Activated naive CD8-positive, alpha-beta T cell treated with anti-CD3 and anti-CD28 coated beads, Interleukin-2, amount 50 U/mL, for 24 hours (primary cell): ENCODE data around the gene CYP24A1.

Experiments used
- ATAC-seq: fragments of 150-1000 bp; cut with Tn5 transposase; one replicate; pipeline ENCODE4 v1.10.0; 2021
- DNase-seq: peaks from one replicate; pipeline ENCODE4 v3.0.0; 2021
- H3K27ac Mint-ChIP-seq: one replicate; pipeline ENCODE4 v1.8.0; 2021; ENCODE audit warnings: mild to moderate bottlenecking, mixed read lengths
- H3K27me3 Mint-ChIP-seq: one replicate; pipeline ENCODE4 v1.8.0; 2021; ENCODE audit warnings: mixed read lengths
- H3K36me3 Mint-ChIP-seq: one replicate; pipeline ENCODE4 v1.8.0; 2021; ENCODE audit warnings: low read depth, mixed read lengths
- H3K4me1 Mint-ChIP-seq: one replicate; pipeline ENCODE4 v1.8.0; 2021; ENCODE audit warnings: mixed read lengths
- H3K4me3 Mint-ChIP-seq: one replicate; pipeline ENCODE4 v1.8.0; 2021; ENCODE audit warnings: mild to moderate bottlenecking, moderate library complexity, mixed read lengths
- H3K9me3 Mint-ChIP-seq: one replicate; pipeline ENCODE4 v1.8.0; 2021; ENCODE audit warnings: mixed read lengths

CYP24A1 gene

DNA sequence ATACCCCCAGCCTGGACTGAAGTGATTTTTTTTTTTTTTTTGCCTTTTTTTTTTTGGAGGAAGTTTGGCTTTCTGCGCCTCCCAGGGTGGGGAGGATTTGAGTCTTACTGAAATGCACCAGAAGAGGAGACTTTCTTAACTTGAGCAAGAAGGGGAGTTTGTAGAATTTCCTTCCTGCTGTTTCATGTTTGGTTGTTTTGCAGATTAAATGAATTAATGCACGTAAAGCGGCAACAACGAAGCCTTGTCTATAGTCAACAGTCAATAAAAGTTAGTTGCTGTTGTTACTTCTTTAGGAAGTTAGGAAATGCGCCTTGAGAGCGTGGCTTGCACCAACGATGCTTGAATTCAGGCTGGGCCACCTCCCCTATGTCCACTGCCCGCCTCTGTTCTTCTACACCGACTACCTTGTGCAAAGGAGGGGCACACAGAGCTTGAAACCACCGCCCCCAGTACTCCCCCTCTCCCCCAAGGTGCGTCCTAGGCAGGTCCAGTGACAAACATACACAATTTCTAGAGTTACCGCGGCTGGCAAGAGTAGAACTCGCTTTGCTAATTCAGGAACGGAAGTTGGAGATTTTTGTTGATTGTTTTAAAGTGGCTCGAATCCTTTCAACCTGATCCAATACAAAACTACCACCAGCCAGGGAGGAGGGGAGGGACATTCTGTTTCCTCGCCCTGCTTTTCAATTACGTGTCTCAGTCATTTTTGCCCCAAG is 830 bp upstream of the CYP24A1 start:
- Mint-ChIP-seq H3K36me3 (no peaks in the 10 kb centered on the region), H3K9me3 (no peaks in the 10 kb centered on the region), H3K27ac (no peak overlapping the region), H3K27me3 (peaks cover 67% of the 10 kb centered on the region), H3K4me3 (no peak overlapping the region), H3K4me1 (peaks cover 13% of the 10 kb centered on the region)
- no peak for ATAC-seq
- DNase-seq, result no peak

DNA sequence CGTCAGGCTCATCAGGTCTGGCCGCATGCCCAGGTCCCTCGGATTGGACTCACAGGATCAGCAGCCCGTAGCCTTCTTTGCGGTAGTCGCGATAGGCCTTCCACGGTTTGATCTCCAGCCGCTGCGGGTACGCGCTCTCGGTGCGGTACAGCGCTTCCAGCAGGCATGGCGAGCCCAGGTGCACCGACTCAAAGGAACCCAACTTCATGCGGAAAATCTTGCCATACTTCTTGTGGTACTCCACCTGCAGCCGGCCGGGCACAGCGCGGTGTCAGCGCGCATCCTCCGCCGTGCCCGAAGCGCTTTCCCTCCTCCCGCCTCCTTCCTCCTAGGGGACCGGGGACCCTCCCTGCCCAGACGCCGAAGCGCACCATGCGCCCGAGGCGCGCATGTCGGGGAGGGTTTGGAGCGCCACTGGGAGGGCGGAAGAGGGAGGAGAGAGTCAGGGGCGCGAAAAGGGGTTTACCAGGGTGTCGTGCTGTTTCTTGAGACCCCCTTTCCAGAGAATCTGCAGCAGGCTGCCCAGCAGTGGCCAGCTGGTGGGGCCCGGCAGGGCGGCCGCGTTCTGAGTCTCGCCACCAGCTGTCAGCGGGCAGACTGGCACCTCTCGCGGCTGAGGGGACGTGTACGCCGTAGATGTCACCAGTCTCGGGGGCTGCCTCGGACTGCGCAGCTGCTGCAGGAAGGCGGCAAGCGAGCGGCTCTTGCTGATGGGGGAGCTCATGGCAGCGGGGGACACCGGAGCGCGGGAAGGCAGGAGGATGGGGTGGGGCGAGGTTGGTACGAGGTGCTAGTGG is 732 bp downstream of the CYP24A1 start:
- ATAC-seq (peak; percentile 43), DNase-seq (peak; percentile 11)
- no peaks in the 10 kb centered on the region for H3K36me3 Mint-ChIP-seq
- H3K4me1 Mint-ChIP-seq, result peaks cover 13% of the 10 kb centered on the region
- peaks cover 74% of the 10 kb centered on the region for H3K27me3 Mint-ChIP-seq
- no peaks in the 10 kb centered on the region for H3K9me3 Mint-ChIP-seq
- no peak overlapping the region for H3K27ac Mint-ChIP-seq
- peak overlapping the region; percentile 36 for H3K4me3 Mint-ChIP-seq

DNA sequence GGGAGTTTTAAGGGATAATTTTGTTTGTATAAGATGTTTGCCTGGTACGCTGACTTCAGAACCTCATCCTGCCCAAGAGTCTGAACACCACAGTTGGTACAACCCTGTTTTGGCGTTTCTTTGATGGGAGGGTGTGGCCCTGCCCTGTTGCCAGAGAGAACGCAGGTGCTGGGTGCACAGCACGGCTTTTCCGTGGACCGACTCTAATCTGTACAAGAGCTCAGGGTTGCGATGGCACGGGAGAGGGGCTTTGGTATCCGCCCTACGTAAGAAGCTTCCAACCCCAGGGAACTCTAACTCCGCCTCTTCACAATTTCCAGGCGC is 1.3 kb downstream of the CYP24A1 start:
- Mint-ChIP-seq H3K4me3 (peak overlapping the region; percentile 36), H3K27ac (no peak overlapping the region), H3K4me1 (peaks cover 13% of the 10 kb centered on the region), H3K9me3 (no peaks in the 10 kb centered on the region), H3K27me3 (peaks cover 74% of the 10 kb centered on the region), H3K36me3 (no peaks in the 10 kb centered on the region)
- no peak for ATAC-seq
- no peak for DNase-seq

DNA sequence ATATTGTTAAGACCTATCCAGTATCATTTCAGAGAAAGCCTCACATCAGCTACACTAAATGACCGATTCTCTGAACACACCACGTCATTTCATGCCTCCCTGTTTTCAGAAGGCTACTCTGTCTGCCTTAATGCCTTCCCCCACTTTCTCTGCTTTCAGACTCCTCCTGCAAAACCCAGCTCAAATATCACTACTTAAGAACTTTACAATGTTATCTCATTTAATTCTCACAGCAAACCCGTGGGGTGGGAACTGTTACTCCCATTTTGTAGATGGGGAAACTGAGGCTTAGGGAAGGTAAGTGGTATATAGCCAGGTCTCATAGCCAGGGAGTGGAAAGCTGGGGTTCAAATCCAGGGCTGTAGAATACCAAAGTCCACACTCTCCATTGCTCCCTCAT is 2.8 kb downstream of the CYP24A1 start:
- peaks cover 70% of the 10 kb centered on the region for H3K27me3 Mint-ChIP-seq
- no peak overlapping the region for H3K27ac Mint-ChIP-seq
- DNase-seq (no peak), ATAC-seq (no peak)
- peaks cover 13% of the 10 kb centered on the region for H3K4me1 Mint-ChIP-seq
- H3K4me3 Mint-ChIP-seq, result no peak overlapping the region
- H3K36me3 Mint-ChIP-seq, result no peaks in the 10 kb centered on the region
- H3K9me3 Mint-ChIP-seq, result no peaks in the 10 kb centered on the region

DNA sequence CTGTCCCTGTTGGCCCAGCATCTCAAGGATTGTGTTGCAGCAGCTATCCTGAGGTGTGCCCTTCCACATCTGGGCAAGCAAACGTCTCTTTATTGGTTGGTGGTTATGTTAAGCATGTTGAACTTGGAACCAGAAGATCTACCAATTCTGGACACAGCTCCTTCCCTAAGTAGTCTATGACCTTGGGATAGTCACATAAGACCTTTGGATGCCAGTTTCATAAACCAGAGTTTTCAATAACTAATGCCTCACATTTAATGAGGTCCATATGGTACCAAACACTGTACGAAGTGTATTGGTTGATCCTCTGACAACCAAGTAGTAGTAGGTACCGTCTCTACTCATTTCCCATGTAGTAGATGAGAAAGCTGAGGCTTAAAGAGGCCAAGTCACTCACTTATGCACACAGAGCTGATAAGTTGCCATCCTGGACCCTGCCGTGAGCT is 3.7 kb downstream of the CYP24A1 start:
- H3K4me3 Mint-ChIP-seq, result no peak overlapping the region
- H3K27ac Mint-ChIP-seq, result no peak overlapping the region
- H3K4me1 Mint-ChIP-seq, result peaks cover 13% of the 10 kb centered on the region
- no peaks in the 10 kb centered on the region for H3K9me3 Mint-ChIP-seq
- ATAC-seq (no peak), DNase-seq (no peak)
- no peaks in the 10 kb centered on the region for H3K36me3 Mint-ChIP-seq
- peaks cover 65% of the 10 kb centered on the region for H3K27me3 Mint-ChIP-seq

DNA sequence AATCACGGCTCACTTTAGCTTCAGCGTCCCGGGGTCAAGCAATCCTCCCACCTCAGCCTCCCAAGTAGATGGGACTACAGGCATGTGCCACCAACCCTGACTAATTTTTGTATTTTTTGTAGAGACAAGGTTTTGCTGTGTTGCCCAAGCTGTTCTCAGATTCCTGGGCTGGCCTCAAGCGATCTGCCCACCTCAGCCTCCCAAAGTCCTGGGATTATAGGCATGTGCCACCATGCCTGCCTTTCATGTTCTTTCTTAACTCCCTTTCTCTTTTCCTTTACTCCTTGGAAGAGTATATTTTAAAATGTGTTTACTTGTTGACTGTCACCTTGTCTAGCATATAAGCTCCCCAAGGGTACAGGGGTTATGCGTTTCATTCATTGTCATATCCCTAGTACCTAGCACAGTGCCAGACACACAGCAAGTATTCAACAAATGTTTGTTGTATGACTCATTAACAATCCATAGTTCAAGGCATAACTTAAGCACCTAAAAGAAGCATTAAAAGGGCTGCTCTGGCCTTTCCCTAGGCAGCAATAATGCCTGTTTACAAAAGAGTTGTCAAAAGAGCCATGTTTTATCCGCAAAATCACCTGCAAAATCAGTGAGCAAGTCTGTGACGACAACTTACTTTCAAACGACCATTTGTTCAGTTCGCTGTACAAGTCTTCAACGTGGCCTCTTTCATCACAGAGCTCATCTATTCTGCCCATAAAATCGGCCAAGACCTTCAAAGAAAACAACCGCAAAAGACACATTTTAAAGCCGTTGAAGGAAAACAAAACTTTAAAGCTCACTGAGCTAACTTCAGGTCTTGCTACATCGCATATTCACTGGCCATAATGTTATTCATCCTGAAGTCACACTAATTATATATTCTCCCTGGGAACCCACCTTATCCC is 4.6 kb downstream of the CYP24A1 start:
- Mint-ChIP-seq H3K27me3 (peaks cover 56% of the 10 kb centered on the region), H3K9me3 (no peaks in the 10 kb centered on the region), H3K4me3 (no peak overlapping the region), H3K36me3 (no peaks in the 10 kb centered on the region), H3K4me1 (peaks cover 6% of the 10 kb centered on the region), H3K27ac (no peak overlapping the region)
- ATAC-seq, result no peak
- DNase-seq, result no peak

DNA sequence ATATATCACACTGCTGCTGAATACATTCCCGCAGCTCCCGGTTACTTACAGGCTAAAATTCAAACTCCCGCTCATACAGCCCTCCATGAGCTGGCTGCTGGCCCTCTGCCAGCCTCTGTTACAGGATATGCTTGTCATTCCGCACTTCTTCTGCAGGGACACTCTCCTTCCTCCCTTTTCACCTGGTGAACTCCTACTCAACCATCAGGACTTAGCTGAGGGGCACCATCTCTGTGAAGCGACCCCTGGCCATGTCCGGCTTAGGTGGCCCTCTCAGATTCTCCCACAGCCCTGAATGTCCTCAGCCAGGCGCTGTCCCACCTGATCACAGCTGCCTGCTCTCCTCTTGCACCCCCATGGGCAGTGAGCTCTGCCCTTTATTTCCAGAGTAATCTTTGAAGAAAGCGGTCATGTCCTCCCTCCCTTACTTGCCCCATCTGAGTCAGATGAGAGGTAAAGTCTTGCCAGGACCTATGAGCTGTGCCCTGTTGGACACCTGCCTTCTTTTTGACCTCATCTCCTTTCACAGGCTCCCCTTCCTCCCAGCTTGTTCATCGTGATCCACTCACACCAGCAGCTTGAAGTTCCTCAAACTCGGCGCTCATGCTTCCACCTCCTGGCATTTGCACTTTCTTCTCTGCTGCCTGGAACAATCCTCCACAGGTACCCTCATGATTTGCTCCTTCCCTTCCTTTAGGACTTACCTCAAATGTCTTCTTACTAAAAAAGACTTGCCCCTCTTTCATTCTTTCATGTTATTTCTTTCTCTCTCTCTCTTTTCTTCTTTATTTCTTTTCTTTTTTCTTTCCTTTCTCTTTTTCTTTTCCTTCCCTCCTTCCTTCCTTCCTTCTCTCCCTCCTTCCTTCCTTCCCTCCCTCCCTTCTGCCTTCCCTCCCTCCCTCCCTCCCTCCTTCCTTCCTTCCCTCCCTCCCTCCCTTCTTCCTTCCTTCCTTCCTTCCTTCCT is 5.6 kb downstream of the CYP24A1 start:
- Mint-ChIP-seq H3K36me3 (no peaks in the 10 kb centered on the region), H3K4me1 (no peaks in the 10 kb centered on the region), H3K27ac (no peak overlapping the region), H3K9me3 (no peaks in the 10 kb centered on the region), H3K27me3 (peaks cover 50% of the 10 kb centered on the region), H3K4me3 (no peak overlapping the region)
- ATAC-seq (no peak), DNase-seq (no peak)

DNA sequence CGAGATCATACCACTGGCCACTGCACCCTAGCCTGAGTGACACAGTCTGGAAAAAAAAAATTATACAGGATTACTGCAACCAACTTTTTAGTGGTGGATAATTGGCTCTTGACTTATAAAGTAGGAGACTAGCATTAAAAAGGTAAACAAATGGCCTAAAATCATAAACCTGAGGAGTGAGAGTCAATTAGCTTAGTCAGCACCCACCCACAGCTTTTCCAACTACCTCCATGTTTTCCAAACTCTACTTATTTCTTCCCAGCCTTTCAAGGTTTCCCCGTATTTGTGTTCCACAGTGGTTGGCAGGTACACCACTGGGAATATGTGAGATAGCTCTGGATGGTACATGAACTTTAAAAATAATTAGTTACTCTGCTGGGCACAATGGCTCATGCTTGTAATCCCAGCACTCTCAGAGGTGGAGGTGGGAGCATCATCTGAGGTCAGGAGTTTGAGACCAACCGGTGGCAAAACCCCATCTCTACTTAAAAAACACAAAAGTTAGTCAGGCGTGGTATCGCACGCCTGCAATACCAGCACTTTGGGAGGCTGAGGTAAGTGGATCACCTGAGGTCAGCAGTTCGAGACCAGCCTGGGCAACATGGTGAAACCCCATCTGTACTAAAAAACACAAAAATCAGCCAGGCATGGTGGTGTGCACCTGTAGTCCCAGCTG is 6.7 kb downstream of the CYP24A1 start:
- Mint-ChIP-seq H3K27ac (no peak overlapping the region), H3K27me3 (peaks cover 40% of the 10 kb centered on the region), H3K9me3 (no peaks in the 10 kb centered on the region), H3K4me3 (no peak overlapping the region), H3K4me1 (no peaks in the 10 kb centered on the region), H3K36me3 (no peaks in the 10 kb centered on the region)
- DNase-seq (no peak), ATAC-seq (no peak)

DNA sequence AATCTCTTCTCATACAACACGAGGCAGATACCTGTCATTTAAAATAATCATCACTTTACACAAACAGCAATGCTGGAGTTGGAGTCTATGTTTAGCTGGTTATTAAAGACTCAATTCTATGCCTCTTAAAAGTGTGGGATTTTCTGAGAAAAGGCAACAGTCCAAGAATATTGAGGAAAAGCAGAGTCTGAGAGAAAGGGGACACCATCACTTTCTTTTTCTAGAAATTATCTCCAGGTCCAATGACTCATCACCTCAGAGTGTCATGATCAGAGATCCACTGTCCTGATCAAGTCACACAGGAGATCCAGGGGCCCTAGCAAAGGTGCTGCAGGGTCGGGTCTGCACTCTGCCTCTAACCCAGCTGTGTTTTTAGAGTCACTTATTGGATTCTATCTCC is 8.0 kb downstream of the CYP24A1 start:
- ATAC-seq, result no peak
- DNase-seq, result no peak
- Mint-ChIP-seq H3K27ac (no peak overlapping the region), H3K27me3 (peaks cover 33% of the 10 kb centered on the region), H3K36me3 (no peaks in the 10 kb centered on the region), H3K4me1 (no peaks in the 10 kb centered on the region), H3K4me3 (no peak overlapping the region), H3K9me3 (no peaks in the 10 kb centered on the region)

DNA sequence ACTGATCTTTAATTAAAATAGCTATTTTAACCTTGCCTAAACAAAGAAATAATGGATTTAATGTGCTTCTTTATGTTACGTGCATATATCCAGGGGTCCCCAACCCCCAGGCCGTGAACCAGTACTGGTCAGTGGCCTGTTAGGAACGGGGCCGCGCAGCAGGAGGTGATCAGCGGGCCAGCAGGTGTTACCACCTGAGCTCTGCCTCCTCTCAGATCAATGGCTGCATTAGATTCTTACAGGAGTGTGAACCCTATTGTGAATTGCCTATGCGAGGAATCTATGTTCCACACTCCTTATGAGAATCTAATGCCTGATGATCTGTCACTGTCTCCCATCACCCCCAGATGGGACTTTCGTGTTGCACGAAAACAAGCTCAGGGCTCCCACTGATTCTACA is 8.8 kb downstream of the CYP24A1 start:
- Mint-ChIP-seq H3K36me3 (no peaks in the 10 kb centered on the region), H3K27me3 (peaks cover 27% of the 10 kb centered on the region)

DNA sequence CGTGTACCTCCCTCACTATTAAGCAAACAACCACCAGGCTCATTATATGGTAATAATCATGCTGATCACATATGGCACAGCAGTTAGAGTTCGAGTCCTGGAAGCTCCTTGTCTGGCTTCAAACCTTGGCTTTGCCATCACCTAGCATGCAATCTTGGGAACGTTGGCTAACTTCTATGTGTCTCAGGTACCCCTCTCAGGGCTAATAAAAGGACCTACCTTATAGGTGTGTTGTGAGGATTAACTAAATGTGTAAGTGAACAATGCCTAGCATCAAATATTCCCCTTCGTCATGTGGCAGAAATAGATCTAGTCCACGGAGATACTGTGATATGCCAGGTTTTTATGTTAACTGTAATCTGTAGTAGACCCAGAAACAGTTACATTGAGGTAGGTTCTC is 10.4 kb downstream of the CYP24A1 start:
- Mint-ChIP-seq H3K36me3 (no peaks in the 10 kb centered on the region), H3K4me1 (no peaks in the 10 kb centered on the region), H3K27me3 (peaks cover 14% of the 10 kb centered on the region), H3K4me3 (no peak overlapping the region), H3K9me3 (no peaks in the 10 kb centered on the region), H3K27ac (no peak overlapping the region)
- ATAC-seq (no peak), DNase-seq (no peak)

More for the DNA sequence above, 8.8 kb downstream of the CYP24A1 start:
- H3K4me1 Mint-ChIP-seq, result no peaks in the 10 kb centered on the region
- ATAC-seq, result no peak
- H3K27ac Mint-ChIP-seq, result no peak overlapping the region
- no peak overlapping the region for H3K4me3 Mint-ChIP-seq
- H3K9me3 Mint-ChIP-seq, result no peaks in the 10 kb centered on the region
- no peak for DNase-seq

DNA sequence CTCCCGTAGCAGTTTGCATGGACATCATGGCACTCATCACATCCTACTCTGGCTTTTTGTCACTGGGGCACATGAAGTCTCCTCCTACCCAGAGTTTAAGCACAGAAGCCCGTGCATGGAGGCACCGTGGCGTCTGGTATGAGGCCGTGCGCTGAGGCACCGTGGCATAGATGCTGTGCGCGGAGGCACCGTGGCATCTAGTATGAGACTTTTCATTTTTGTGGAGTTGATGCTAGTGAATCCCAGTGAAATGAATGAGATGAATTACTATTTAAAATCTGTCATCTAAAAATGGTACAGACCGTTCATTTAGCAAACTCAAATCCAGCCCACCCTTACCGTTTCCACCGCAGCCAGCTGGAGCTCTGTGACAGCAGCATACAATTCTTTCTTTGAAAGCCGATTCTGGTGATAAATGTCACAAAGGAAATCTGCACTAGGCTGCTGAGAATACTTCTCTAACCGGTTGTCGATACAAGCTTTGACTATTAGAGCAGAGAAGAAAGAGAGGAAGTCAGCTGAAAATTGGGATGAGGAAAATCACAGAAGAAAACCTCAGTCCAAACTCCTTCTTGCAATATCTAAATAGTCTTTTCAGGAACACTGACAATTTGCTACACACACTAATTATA is 11.3 kb downstream of the CYP24A1 start:
- no peaks in the 10 kb centered on the region for H3K36me3 Mint-ChIP-seq
- H3K4me1 Mint-ChIP-seq, result no peaks in the 10 kb centered on the region
- no peak for ATAC-seq
- no peak overlapping the region for H3K4me3 Mint-ChIP-seq
- no peak for DNase-seq
- no peak overlapping the region for H3K27ac Mint-ChIP-seq
- peaks cover 9% of the 10 kb centered on the region for H3K27me3 Mint-ChIP-seq
- H3K9me3 Mint-ChIP-seq, result no peaks in the 10 kb centered on the region

DNA sequence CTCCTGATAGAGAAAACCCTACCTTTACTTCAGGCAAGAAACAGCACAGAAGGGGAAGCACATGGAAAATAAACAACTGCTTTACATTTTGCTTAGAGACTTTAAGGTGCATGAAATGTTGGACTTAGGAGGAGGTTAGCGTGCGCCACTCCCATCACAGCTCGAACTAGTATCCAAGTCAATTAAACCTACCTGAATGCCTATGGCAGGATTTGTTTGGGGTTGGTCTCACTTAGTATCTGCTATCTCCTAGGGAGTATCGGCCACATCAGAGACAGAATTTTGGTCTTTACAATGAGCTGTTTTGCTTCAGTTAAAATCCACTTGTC is 12.0 kb downstream of the CYP24A1 start:
- DNase-seq (no peak), ATAC-seq (no peak)
- H3K4me1 Mint-ChIP-seq, result no peaks in the 10 kb centered on the region
- no peaks in the 10 kb centered on the region for H3K9me3 Mint-ChIP-seq
- peaks cover 9% of the 10 kb centered on the region for H3K27me3 Mint-ChIP-seq
- H3K27ac Mint-ChIP-seq, result no peak overlapping the region
- H3K4me3 Mint-ChIP-seq, result no peak overlapping the region
- H3K36me3 Mint-ChIP-seq, result no peaks in the 10 kb centered on the region
